ENCODE results near the gene PSMD5. TPM values are rescaled to one million over a fixed set of nuclear protein-coding genes. Genes with fewer than 3 reads are reported as not detected.

Gene PSMD5
- total RNA-seq, 6 experiments from 2014 or later, result 56.9 to 63.2 (median 60.1) TPM

- no peak overlapping the region for H3K4me3 Mint-ChIP-seq
- H3K36me3 Mint-ChIP-seq (ENCODE audit: low read depth), result peaks cover 12% of the 10 kb centered on the region; the same call in 1 of the 2 replicates
- H3K4me1 Mint-ChIP-seq (ENCODE audit: low read depth), result peaks cover 14% of the 10 kb centered on the region
- no peak overlapping the region for H3K27ac Mint-ChIP-seq
- no peak for TF ChIP-seq CTCF (IDR thresholded peaks at IDR 0.05)
- peaks cover 1% of the 10 kb centered on the region; the same call in 1 of the 2 replicates for H3K27me3 Mint-ChIP-seq (ENCODE audit: insufficient read depth)
- DNase-seq, result no peak
- no peaks in the 10 kb centered on the region for H3K9me3 Mint-ChIP-seq
Observed at GRCh38 chr9:120865176-120865575, 22.5 kb upstream of the PSMD5 start.

- no peak for TF ChIP-seq CTCF (IDR thresholded peaks at IDR 0.05)
- no peaks in the 10 kb centered on the region for H3K9me3 Mint-ChIP-seq
- H3K36me3 Mint-ChIP-seq (ENCODE audit: low read depth), result peaks cover 12% of the 10 kb centered on the region; the same call in 1 of the 2 replicates
- DNase-seq, result no peak
- no peak overlapping the region for H3K4me3 Mint-ChIP-seq
- no peak overlapping the region for H3K27ac Mint-ChIP-seq
- H3K27me3 Mint-ChIP-seq (ENCODE audit: insufficient read depth), result peaks cover 3% of the 10 kb centered on the region; the same call in 1 of the 2 replicates
- H3K4me1 Mint-ChIP-seq (ENCODE audit: low read depth), result peaks cover 14% of the 10 kb centered on the region
Observed at GRCh38 chr9:120864719-120865118, 22.0 kb upstream of the PSMD5 start.

- H3K27me3 Mint-ChIP-seq (ENCODE audit: insufficient read depth), result peaks cover 3% of the 10 kb centered on the region; the same call in 1 of the 2 replicates
- H3K36me3 Mint-ChIP-seq (ENCODE audit: low read depth), result peaks cover 12% of the 10 kb centered on the region; the same call in 1 of the 2 replicates
- no peak overlapping the region for H3K4me3 Mint-ChIP-seq
- peak; percentile 28; the same call in 1 of the 2 replicates for TF ChIP-seq CTCF (IDR thresholded peaks at IDR 0.05)
- no peak for DNase-seq
- peaks cover 6% of the 10 kb centered on the region for H3K4me1 Mint-ChIP-seq (ENCODE audit: low read depth)
- H3K9me3 Mint-ChIP-seq, result no peaks in the 10 kb centered on the region
- H3K27ac Mint-ChIP-seq, result no peak overlapping the region
Observed at GRCh38 chr9:120863833-120864232, 21.1 kb upstream of the PSMD5 start.

- H3K9me3 Mint-ChIP-seq, result no peaks in the 10 kb centered on the region
- no peak for TF ChIP-seq CTCF (IDR thresholded peaks at IDR 0.05)
- DNase-seq, result no peak
- H3K4me1 Mint-ChIP-seq (ENCODE audit: low read depth), result no peaks in the 10 kb centered on the region
- peaks cover 3% of the 10 kb centered on the region; the same call in 1 of the 2 replicates for H3K27me3 Mint-ChIP-seq (ENCODE audit: insufficient read depth)
- no peak overlapping the region for H3K4me3 Mint-ChIP-seq
- no peak overlapping the region for H3K27ac Mint-ChIP-seq
- peaks cover 8% of the 10 kb centered on the region; the same call in 1 of the 2 replicates for H3K36me3 Mint-ChIP-seq (ENCODE audit: low read depth)
Observed at GRCh38 chr9:120862452-120862851, 19.7 kb upstream of the PSMD5 start.

- TF ChIP-seq CTCF (IDR thresholded peaks at IDR 0.05), result no peak
- no peaks in the 10 kb centered on the region for H3K9me3 Mint-ChIP-seq
- DNase-seq, result no peak
- no peak overlapping the region for H3K4me3 Mint-ChIP-seq
- no peaks in the 10 kb centered on the region for H3K4me1 Mint-ChIP-seq (ENCODE audit: low read depth)
- peaks cover 3% of the 10 kb centered on the region; the same call in 1 of the 2 replicates for H3K27me3 Mint-ChIP-seq (ENCODE audit: insufficient read depth)
- peaks cover 11% of the 10 kb centered on the region; the same call in 1 of the 2 replicates for H3K36me3 Mint-ChIP-seq (ENCODE audit: low read depth)
- H3K27ac Mint-ChIP-seq, result no peak overlapping the region
Observed at GRCh38 chr9:120861935-120862334, 19.2 kb upstream of the PSMD5 start.
